Activated T-helper 9 cell treated with anti-CD3 and anti-CD28 coated beads, Interleukin-2, amount 50 U/mL, for 16 hours (primary cell): ENCODE data around the gene NR1H3.

Experiments used
- DNase-seq: peaks from one replicate; pipeline ENCODE4 v3.0.0-alpha.2; 2020; ENCODE audit warnings: low read depth

Gene NR1H3

GRCh38 chr11:47269829-47270305, 12.1 kb downstream of the NR1H3 start, which contains the start of gene MADD:
TSS of gene MADD (plus strand) at chr11:47270133.
- peak; percentile 89 for DNase-seq

GRCh38 chr11:47270331-47271271, 12.8 kb downstream of the NR1H3 start:
- no peak for DNase-seq

GRCh38 chr11:47271328-47271727, 13.5 kb downstream of the NR1H3 start:
- no peak for DNase-seq

- no peak for DNase-seq
Measured at GRCh38 chr11:47271961-47272661, 14.3 kb downstream of the NR1H3 start.

GRCh38 chr11:47272706-47273105, 14.9 kb downstream of the NR1H3 start:
- no peak for DNase-seq

- DNase-seq, result no peak
Measured at GRCh38 chr11:47274495-47275235, 16.9 kb downstream of the NR1H3 start.

GRCh38 chr11:47276923-47277322, 19.1 kb downstream of the NR1H3 start:
- DNase-seq, result no peak

GRCh38 chr11:47278058-47278457, 20.3 kb downstream of the NR1H3 start:
- DNase-seq, result no peak

GRCh38 chr11:47278769-47279168, 21.0 kb downstream of the NR1H3 start:
- DNase-seq, result no peak

GRCh38 chr11:47280099-47280498, 22.3 kb downstream of the NR1H3 start:
- DNase-seq, result no peak

- no peak for DNase-seq
Measured at GRCh38 chr11:47280860-47281259, 23.1 kb downstream of the NR1H3 start.

GRCh38 chr11:47282462-47282861, 24.7 kb downstream of the NR1H3 start:
- DNase-seq, result no peak

GRCh38 chr11:47284151-47284550, 26.4 kb downstream of the NR1H3 start:
- no peak for DNase-seq

GRCh38 chr11:47285969-47286770, 28.4 kb downstream of the NR1H3 start:
- DNase-seq, result no peak

GRCh38 chr11:47288066-47288465, 30.3 kb downstream of the NR1H3 start:
- DNase-seq, result no peak

GRCh38 chr11:47289856-47290255, 32.1 kb downstream of the NR1H3 start:
- no peak for DNase-seq

- DNase-seq, result no peak
Measured at GRCh38 chr11:47295385-47295784, 37.6 kb downstream of the NR1H3 start.

GRCh38 chr11:47296045-47296444, 38.2 kb downstream of the NR1H3 start:
- DNase-seq, result no peak

GRCh38 chr11:47299078-47299477, 41.3 kb downstream of the NR1H3 start:
- DNase-seq, result no peak

GRCh38 chr11:47302853-47303252, 45.1 kb downstream of the NR1H3 start:
- no peak for DNase-seq

- no peak for DNase-seq
Measured at GRCh38 chr11:47305734-47306483, 48.1 kb downstream of the NR1H3 start.
